ENCODE results near the gene RASAL2.

GRCh38 chr1:178086294-178086693 is 7.6 kb upstream of the RASAL2 start:
- TF ChIP-seq CTCF (conservative IDR thresholded peaks at IDR 0.05 in 1 of 2, IDR thresholded peaks at IDR 0.05 in 1 of 2; ENCODE audit: extremely low read depth in 1 of 2, insufficient read depth in 1 of 2, low read depth in 1 of 2, low read length in 2 of 2) (no peak), EZH2 (IDR thresholded peaks at IDR 0.05; ENCODE audit: borderline replicate concordance, low read length) (no peak)

Measured in mammary epithelial cell (primary cell).